Astrocyte (in vitro differentiated cells and primary cell): Measurements from ENCODE around the gene CELF5.

Experiments used
- EZH2 ChIP-seq: IDR thresholded peaks from 2 replicates; pipeline ENCODE4 v1.6.1; 2012; ENCODE audit warnings: mild to moderate bottlenecking, low read length, inconsistent platforms; ENCODE audit not compliant: insufficient read depth
- TF ChIP-seq, protein P1 (sequence below): IDR thresholded peaks from 2 replicates; pipeline ENCODE4 v1.5.1; 2011; ENCODE audit warnings: low read depth, mild to moderate bottlenecking, inconsistent platforms, low read length, moderate library complexity; ENCODE audit not compliant: insufficient read depth

DNA sequence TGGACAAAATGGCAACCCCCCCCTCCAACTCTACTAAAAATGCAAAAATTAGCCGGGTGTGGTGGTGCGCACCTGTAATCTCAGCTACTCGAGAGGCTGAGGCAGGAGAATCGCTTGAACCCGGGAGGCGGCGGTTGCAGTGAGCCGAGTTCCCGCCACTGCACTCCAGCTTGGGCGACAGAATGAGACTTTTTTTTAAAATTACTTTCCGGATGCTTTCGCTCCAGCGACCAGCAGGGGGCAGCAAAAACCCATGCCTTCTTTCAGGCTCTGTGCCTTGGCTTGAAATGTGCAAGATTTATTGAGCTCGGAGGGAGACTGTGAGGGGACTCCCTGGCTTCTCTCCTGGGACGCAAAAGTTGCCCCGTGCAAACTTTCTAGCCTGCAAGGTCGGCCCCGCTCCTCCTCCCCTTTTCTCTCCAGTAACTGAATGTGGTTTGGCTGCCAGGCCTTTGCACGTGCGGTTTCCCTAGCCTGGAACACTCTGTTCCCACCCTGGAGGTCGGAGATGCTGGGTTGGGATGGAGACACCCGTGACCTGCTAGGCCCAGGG, 80.5 kb downstream of the CELF5 start:
- TF ChIP-seq, protein P1, sequence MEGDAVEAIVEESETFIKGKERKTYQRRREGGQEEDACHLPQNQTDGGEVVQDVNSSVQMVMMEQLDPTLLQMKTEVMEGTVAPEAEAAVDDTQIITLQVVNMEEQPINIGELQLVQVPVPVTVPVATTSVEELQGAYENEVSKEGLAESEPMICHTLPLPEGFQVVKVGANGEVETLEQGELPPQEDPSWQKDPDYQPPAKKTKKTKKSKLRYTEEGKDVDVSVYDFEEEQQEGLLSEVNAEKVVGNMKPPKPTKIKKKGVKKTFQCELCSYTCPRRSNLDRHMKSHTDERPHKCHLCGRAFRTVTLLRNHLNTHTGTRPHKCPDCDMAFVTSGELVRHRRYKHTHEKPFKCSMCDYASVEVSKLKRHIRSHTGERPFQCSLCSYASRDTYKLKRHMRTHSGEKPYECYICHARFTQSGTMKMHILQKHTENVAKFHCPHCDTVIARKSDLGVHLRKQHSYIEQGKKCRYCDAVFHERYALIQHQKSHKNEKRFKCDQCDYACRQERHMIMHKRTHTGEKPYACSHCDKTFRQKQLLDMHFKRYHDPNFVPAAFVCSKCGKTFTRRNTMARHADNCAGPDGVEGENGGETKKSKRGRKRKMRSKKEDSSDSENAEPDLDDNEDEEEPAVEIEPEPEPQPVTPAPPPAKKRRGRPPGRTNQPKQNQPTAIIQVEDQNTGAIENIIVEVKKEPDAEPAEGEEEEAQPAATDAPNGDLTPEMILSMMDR: peak; percentile 71
- TF ChIP-seq EZH2: no peak
